ENCODE measurements around the gene PINLYP.

PINLYP gene

DNA sequence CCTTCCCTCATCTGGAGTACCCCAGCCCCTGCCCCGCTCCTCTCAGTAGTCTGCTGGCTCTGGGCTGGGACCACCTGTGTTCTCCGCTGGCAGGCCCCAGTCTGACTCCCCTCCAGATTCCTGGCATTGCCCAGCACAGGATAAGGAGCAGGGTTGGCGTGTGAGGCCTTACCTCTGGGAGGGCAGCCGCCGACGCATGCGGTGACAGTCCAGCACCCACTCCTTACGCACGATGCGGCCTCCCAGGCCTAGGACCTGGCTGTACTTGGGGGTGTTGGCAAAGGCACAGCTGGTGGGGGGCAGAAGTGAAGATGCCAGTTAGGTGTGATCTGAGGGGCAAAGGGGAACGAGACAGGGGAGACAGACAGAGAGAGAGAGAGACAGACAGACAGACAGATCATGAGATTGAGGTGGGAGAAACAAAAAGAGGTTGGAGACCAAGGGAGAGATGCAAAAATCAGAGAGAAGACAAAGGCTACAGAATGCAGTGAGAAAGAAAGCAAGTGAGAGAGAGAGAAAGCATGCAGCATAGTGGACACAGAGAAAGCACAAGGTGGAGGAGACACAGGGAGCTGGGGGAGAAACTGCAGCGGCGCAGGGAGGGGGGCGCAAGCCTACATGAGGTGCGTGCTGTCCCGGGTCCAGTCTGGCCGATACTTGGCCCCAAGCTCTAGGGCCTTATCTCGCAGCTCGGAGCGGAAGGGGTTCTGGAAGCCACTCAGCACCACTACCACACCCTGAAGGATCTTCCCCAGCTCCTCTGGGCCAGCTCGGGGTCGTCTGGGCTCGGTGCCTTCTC, 24.0 kb upstream of the PINLYP start:
- DNase-seq = no peak

DNA sequence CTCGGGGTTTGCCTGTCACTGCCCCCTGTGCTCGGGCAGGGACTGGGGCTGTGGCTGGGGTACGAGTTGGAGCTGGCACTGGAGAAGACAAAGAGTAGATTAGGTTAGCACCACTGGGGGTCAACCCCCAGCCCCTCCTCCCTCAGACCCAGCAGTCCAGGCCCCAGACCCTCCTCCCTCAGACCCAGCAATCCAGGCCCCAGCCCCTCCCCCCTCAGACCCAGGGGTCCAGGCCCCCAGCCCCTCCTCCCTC, 23.5 kb upstream of the PINLYP start:
- DNase-seq = no peak

DNA sequence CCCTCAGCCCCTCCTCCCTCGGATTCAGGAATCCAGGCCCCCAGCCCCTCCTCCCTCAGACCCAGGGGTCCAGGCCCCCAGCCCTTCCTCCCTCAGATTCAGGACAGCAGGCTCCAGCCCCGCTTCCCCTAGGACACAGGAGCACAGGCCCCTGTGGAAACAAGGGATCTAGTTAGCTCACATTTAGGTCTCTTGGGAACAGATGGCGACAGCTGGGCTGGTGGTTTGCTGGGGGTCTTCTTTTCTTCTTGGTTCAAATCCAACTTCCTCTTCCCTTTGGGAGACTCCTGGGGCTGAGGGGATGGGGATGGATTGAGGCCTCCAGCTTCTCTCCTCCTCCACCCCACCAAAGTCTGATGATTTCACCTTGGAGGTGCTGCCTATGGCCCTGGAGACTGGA, 23.0 kb upstream of the PINLYP start:
- peak; percentile 83 for DNase-seq

DNA sequence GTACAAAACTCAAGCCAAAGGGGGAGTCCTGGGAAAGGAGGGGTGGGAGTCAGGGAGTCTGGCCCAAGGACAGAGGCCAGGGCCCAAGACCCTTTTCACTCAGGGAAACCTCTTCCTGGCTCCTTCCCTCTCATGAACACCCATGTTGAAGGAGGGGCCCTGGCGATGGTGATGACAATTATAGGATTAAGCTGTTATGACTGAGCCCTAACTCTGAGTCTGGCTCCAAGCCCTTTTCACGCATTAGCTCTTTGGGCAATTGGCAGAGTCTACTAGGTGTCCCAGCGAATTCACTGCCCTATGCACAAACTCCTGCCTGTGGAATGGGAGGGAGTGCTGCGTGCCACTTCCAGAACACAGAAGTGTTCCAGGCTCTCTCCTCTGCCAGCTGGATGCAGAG, 21.9 kb upstream of the PINLYP start:
- DNase-seq = no peak

DNA sequence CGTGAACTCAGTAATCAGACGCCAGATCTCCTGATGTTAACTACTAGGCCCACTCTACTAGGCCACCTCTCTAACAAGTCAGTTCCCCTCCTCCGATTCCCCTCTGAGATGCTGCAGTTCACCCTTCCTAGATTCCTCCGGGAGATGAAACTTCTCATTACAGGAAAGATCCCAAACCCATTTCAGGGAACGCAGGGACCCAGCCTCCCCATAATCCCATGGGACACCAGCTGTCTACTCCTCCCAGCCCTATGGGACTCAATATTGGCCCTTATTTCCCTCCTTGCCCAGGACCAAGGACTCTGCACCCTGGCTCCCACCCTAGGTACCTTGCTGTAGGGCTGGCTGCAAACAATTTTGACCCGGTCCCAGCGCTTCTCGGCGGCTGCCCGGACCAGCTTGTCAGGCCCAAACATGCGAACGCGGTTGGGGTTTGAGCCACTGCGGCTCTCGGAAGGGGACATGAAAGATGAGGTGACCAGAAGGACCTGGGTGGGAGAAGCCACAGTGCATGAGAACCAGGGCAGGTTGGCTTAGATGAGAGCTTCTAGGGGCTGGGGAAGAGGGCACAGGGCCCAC, 21.2 kb upstream of the PINLYP start:
- DNase-seq = no peak

DNA sequence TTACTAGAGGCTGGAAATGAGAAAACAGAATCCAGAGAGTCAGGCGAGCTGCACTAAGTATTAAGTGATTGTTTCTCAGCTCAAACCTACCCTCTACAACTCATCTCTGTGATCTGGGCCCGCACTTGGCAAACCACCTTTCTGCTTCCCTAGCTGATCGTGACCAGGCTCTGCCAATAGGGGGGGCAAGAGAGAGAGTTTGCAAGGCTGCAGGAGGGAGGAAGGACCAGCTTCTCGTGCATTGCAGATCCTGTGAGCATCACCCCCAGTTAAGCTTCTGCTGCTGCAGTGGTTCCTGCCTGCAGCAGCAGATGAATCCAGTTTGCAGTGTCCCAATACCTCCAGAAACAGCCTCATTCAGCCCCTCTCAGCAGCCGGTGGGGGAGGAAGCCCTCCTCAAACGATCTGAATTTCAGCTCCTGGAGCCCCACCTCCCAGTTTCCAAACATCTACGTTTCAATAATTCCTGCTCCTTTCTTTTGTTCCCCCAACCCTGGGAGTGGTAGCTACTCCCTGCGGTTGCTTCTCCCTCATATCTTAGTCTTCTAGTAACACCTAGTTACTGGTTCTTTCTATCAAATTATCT, 20.3 kb upstream of the PINLYP start:
- DNase-seq = peak; percentile 41

DNA sequence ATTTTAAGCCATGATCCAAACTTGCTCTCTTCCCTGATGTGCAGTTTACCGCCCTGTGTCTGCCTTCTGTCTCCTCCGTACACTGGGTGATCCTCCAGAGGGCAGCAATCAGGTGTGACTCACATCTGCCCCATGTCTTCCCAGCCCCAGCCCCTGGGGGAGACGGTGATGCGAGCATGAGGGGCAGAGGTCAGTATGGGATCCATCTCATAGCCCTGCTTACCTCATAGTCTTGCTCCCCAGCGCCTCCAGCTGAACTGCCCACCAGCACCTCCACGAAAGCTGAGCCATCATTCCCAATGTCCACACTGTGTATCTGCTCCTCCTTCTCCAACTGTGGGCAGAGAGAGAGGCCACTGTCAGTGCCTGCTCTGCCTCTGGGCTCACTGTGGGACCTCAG, 14.9 kb upstream of the PINLYP start:
- DNase-seq = no peak

DNA sequence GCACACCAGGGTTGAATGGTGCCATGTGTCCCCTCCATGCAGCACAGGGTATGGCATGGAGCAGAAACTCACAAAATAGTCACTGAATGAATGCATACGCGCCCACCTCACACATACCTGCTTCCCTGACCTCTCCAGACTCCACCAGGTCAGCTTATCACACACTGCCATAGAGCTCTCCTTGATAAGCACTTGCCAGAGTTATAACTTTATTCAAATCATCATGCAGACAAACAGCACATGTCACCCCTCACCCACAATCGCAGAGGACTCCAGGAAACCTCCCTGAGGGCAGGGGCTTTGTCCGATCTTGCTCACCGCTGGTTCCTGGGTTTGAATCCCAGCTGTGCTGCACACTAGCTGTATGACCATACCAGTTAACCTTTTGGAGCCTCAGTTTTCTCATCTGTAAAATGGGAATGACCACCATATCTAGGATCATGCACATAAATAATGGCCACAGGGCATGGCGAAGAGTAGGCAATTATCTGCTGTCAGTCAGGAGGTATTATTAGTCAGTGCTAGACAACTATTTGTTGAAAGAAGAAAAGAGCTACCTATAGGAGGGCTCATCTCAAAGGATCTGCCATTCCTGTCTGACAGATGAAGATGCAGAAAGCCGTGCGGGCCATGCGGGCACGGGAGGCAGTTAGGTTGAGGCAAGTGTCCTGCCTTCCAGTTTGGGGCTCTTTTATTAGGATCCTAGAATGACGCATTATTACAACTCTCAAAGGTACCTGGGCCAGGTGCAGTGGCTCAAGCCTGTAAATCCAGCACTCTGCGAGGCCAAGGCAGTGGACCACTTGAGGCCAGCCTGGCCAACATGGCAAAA, 14.2 kb upstream of the PINLYP start:
- DNase-seq = no peak

DNA sequence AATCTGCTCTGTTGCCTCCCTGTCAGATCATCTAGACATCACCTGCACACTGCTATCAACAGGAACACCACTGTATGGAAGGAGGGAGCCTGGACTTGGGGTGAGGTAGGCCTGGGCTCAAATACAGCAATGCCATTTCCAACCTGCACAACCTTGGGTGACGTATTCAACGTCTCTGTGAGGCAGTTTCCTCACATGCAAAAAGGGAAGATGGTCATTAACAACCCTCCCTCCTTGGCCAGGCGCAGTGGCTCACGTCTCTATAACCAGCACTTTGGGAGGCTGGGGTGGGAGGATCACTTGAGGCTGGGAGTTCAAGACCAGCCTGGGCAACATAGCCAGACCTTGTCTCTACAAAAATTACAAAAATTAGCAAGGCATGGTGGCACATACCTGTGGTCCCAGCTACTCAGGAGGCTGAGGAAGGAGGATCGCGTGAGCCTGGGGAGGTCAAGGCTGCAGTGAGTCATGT, 13.3 kb upstream of the PINLYP start:
- no peak for DNase-seq

DNA sequence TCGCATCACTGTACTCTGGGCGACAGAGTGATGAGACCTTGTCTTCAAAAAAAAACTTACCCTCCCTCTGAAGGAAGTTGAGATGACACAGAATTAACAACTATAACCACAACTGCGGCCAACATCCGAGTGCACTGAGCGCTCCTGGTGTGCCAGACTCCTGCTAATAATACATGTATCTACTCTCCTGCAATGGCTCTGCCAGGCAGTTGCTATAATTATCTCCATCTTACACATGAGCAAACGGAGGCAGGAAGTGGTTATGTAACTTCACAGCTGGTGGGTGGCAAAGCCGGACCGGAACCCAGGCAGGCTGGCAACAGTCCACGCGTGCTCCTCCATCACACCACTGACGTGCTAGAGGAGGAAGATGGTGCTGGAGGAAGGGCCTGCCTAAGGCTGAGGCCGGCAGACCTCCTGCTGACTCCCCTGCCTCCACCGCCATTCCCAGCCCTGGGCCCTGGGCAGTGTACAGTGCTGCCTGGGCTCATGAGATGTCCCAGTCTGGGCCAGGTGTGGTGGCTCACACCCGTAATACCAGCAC, 12.8 kb upstream of the PINLYP start:
- peak; percentile 14 for DNase-seq

DNA sequence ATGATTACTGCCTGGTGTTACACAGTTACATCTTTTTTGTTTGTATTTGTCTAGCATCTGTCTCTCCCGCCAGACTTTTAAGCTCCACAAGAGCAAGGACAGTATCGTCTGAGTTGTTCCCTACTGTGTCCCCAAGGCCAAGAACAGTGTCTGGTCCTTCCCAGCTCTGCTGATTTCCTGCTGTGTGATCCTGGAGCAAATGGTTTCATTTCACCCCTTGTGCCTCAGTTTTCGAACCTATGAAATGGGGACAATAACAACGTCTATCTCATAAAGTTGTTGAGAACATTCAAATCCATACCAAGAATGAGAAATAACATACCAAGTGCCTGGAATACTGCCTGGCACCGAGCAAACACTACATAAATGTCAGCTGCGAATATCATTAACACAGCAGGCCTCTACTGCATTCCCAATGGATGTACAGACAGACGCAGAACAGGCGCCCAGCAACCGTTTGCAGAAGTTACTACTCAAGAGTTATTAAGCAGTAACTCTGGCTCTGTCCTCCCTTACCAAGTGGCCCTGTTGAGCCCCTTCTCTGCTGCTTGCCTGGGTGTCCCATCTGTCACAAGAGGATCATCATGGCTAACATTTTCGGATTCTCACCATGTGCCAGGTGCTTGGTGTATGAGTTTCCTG, 11.7 kb upstream of the PINLYP start:
- DNase-seq = no peak

DNA sequence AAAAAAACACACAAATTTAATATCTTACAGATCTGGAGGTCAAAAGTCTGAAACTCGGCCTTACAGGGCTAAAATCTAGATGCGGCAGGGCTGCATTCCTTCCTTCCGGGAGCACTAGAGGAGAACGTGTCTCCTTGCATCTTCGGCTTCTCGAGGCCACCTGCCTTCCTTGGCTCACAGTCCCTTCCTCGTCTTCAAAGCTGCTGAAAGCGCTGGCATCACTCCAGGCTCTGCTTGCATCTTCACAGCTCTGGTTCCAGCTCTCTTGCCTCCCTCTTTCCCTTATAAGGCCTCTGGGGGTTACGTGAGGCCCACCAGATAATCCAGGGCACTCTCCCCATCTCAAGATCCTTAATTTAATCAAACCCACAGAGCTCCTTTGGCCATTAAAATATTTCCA, 10.8 kb upstream of the PINLYP start:
- peak; percentile 53 for DNase-seq

DNA sequence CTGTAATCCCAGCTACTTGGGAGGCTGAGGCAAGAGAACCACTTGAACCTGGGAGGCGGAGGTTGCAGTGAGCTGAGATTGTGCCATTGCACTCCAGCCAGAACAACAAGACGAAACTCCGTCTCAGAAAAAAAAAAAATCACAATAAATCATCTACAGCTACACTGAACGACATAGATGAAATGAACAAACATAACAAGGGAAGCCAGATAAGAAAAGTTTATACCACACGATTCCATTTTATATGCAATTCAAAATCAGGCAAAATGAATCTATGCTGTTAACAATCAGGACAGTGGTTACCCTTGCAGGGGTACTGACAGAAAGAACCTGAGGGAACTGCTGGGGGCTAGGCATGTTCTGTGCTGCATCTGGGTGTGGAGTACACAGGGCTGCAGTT, 5.9 kb upstream of the PINLYP start:
- no peak for DNase-seq

DNA sequence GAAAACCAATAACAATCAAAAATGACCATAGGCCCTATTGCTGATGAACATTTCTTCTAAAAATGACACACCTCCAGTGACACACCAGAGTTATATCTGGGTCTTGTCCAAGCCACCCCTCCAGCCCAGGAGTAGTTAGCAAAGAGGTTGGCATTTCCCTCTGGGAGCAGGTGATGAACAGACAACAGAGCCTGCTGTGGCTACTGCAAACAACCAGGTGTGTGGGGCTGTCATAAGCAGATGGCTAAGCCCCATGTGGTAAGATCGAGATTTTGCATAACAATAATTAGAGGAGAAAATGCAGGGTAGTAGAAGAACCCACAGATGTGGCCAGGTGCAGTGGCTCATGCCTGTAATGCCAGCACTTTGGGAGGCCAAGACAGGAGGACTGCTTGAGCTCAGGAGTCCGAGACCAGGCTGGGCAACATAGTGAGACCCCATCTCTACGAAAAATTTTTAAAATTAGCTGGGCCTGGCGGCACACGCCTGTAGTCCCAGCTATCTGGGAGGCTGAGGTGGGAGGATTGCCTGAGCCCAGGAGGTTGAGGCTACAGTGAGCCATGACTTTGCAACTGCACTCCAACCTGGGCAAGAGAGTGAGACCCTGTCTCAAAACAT, 5.3 kb upstream of the PINLYP start:
- peak; percentile 96 for DNase-seq

DNA sequence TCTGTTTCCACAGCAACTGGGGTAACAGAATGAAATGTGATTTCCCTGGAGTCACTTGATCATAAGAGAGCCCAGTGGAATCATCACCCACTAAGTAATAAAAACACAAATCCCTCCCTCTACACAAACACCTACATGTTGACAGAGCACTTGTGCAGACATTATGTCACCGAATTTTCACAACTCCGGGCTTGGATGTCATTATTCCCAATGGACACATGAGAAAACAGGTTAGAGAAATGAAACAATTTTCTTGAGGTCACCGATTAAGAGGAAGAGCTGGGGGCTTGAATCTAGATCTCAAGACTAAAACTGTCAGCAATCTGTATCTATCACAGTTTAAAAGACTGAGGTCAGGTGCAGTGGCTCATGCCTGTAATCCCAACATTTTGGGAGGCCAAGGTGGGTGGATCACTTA, 3.4 kb upstream of the PINLYP start:
- no peak for DNase-seq

DNA sequence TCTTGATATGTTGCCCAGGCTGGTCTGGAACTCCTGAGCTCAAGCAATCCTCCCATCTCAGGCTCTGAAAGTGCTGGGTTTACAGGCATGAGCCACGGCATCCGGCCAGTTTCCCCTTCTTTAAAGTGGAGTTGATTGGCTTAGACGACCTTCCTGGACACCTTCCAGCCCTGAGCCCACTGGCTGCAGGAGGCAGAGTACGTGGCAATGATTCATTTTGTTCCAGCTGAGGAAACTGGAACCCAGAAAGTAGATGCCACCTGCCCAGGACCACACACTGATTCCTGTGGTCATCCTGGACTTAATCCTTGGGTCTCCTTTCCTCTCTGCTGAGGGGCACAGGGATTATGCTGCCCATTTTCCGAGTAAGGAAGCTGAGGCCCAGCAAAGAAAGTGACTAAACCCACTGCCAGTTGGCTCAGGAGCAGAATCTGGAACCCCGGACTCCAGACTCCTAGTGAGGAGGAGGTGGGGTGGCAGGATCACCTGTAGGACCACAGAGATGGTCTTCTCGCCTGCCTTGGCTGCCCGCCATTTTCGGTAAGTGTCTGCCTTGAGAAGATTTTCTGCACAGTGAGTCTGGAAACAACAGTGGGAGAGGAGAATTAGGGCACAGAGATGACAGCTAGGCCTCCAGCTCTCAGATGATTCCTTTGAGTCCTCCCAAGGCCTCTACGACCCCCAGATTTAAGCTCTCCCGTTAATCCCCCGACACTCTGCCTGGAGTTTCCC, 1.0 kb upstream of the PINLYP start:
- DNase-seq = no peak

DNA sequence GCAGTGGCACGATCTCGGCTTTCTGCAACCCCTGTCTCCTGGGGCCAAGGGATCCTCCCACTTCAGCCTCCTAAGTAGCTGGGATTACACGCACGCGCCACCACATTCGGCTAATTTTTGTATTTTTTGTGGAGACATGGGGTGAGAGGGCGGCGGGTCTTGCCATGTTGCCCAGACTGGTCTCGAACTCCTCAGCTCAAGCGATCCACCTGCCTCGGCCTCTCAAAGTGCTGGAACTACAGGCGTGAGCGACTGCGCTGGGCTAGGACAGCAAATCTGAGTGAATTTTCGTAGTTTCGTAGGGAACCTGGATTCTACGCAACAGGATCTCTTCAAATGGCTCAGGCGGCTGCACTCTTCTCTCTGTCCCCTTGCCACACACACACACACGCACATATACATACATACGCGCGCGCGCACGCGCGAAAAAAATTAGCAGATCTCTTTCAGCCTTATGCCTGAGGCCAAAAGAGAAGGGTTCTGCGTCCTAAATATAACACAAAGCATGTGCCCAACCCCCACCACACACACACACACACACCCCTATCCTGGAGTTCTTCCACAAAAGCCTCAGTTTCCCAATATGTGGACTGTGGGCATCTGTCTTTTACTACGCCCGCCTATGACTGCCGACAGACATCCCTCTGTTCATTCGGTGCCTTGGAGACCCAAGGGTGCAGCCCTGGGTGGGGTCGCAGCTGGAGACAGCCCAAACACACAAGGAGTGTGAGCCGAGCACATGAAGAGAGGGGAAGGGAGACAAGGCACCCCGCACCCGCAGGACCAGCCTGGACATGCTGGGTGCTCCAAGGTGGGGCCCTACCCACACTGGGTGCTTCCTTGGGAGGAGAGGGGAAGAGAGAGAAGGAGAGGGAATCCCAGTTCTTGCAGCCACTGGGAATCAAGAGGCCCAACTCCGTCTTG, 616 bp downstream of the PINLYP start:
- no peak for DNase-seq

DNA sequence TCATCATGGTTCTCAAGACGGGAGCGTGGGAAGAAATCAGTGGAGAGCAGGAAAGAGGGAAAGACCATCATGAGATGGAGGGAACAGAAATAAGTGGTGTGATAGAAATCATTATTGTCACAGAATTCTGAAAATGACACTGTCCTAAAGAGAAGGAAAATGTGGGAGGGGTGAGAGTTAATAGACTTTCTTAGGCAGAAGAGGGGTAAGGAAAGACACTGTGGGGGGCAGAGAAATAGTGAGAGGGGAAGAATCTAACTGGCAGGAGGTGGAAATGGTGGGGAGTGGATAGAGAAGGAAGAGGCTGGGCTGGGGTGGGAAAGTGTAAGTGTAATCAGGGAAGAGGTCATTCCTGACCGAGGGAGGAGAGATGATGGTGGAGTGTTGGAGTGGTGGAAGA, 3.2 kb downstream of the PINLYP start:
- no peak for DNase-seq

DNA sequence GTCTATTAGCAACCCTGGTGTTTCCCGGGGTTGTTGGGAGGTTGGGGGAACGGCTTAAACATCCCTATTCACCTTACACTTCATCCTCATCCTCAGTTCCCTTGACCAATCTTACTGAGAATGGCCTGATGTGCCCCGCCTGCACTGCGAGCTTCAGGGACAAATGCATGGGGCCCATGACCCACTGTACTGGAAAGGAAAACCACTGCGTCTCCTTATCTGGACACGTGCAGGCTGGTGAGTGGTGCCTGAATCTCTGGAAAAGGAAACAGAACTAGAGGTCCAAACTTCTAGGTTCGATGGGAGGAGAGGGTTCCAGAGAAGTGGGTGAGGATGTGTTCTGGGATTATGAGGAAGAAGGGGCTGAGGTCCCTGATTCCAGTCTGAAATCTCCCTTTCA, 5.9 kb downstream of the PINLYP start:
- DNase-seq = no peak

DNA sequence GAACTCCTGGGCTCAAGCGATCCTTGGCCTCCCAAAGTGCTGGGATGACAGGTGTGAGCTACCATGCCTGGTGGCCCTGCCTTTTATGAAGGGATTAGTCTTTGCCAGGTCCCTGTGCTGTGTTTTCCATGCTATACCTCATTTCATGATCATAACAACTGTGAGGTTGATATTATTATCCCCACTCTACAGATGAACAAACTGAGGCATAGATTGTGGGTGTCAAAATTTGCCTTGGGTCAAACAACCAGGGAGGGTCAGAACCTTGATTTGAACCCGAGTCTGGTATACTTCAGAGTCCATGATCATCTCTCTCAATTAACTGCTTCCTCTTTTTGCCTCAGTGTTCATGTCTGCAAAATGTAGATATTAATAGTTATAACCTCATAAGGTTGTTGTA, 6.9 kb downstream of the PINLYP start:
- DNase-seq = no peak

DNA sequence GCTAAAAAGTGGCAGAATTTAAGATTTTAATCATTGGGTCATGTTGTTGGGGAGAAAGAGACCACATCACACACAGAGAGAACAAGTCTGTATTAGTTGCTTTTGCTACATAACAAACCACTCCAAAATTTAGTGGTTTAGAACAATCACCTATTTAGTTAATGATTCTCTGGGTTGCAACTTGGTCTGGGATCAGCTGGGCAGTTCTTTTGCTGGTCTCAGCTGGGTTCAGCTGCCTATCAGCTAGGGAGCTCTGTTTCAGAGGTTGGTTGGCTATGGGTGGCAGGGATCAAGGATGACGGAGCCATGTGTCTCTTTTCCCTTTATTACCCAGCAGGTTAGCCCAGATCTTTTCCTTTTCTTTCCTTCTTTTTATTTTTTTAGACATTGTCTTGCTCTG, 8.9 kb downstream of the PINLYP start:
- no peak for DNase-seq
